HG02981 (cell line): Measurements from ENCODE around the gene RAB44.

Source experiments
- ATAC-seq: cut with Tn5 transposase; IDR thresholded peaks from one replicate; pipeline ENCODE4 v1.9.1; 2021; ENCODE audit warnings: mild to moderate bottlenecking, moderate library complexity; ENCODE audit not compliant: unreplicated experiment

The RAB44 gene

GRCh38 chr6:36666826-36667591 lies 30.6 kb upstream of the RAB44 start:
- peak; percentile 68 for ATAC-seq

- ATAC-seq, result no peak
Observed at GRCh38 chr6:36668591-36668990, 29.0 kb upstream of the RAB44 start.

- ATAC-seq, result no peak
Observed at GRCh38 chr6:36669002-36669401, 28.6 kb upstream of the RAB44 start.

GRCh38 chr6:36670271-36670670 lies 27.4 kb upstream of the RAB44 start:
- ATAC-seq, result no peak

GRCh38 chr6:36671687-36672375 lies 25.8 kb upstream of the RAB44 start:
- ATAC-seq, result no peak

GRCh38 chr6:36673882-36674281 lies 23.7 kb upstream of the RAB44 start:
- ATAC-seq, result no peak

- no peak for ATAC-seq
Observed at GRCh38 chr6:36674942-36675341, 22.7 kb upstream of the RAB44 start.

GRCh38 chr6:36676141-36677058 lies 21.2 kb upstream of the RAB44 start:
- no peak for ATAC-seq

GRCh38 chr6:36677059-36677749 lies 20.4 kb upstream of the RAB44 start:
- no peak for ATAC-seq

GRCh38 chr6:36677753-36678487 lies 19.7 kb upstream of the RAB44 start:
- ATAC-seq, result no peak

- peak; percentile 46 for ATAC-seq
Observed at GRCh38 chr6:36678488-36679042, 19.1 kb upstream of the RAB44 start, which contains the start of gene CDKN1A. TSS of gene CDKN1A (plus strand) at chr6:36678714. CDS start at chr6:36684102, 5,388 bp downstream.

- no peak for ATAC-seq
Observed at GRCh38 chr6:36679043-36679833, 18.4 kb upstream of the RAB44 start.

GRCh38 chr6:36682328-36683144 lies 15.1 kb upstream of the RAB44 start:
- peak; percentile 35 for ATAC-seq

- no peak for ATAC-seq
Observed at GRCh38 chr6:36683145-36683655, 14.4 kb upstream of the RAB44 start.

- ATAC-seq, result no peak
Observed at GRCh38 chr6:36683656-36684446, 13.8 kb upstream of the RAB44 start.

- no peak for ATAC-seq
Observed at GRCh38 chr6:36684447-36684812, 13.2 kb upstream of the RAB44 start.
